ENCODE data around the gene TNPO1.

Gene TNPO1

GRCh38 chr5:72829707-72830106 is 13.2 kb downstream of the TNPO1 start:
- Histone ChIP-seq H3K9ac (ENCODE audit: low read length) (no peak overlapping the region), H3K27ac (ENCODE audit: low read depth, low read length) (no peak overlapping the region), H3K27me3 (ENCODE audit: control insufficient read depth, insufficient read depth, low read length) (no peaks in the 10 kb centered on the region)

DNA sequence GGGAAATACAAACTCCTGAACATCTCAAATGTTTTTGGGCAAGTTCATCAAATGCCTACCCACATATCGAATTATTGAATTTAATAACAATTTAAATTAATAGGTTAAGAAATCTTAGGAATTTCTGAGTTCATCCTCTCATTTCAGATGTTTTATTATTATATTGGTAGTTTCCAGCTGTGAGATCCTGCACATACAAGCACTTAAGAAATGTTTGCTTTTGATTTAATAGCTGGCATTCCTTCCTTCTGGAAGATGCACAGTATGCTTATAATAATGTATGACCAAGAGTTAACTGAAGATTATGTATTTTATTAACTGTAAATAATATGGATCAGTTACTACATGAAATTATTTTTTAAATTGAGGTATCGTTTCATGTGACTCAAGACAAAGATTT is 13.9 kb downstream of the TNPO1 start:
- Histone ChIP-seq H3K27me3 (ENCODE audit: control insufficient read depth, insufficient read depth, low read length) (no peaks in the 10 kb centered on the region), H3K36me3 (ENCODE audit: control insufficient read depth, insufficient read depth, low read length) (no peaks in the 10 kb centered on the region), H3K27ac (ENCODE audit: low read depth, low read length) (no peak overlapping the region), H3K4me3 (ENCODE audit: low read length) (no peak overlapping the region), H3K9ac (ENCODE audit: low read length) (no peak overlapping the region), H3K4me1 (ENCODE audit: control insufficient read depth, insufficient read depth, low read length) (no peaks in the 10 kb centered on the region)

More at GRCh38 chr5:72829707-72830106, 13.2 kb downstream of the TNPO1 start:
- Histone ChIP-seq H3K4me1 (ENCODE audit: control insufficient read depth, insufficient read depth, low read length) (no peaks in the 10 kb centered on the region), H3K36me3 (ENCODE audit: control insufficient read depth, insufficient read depth, low read length) (no peaks in the 10 kb centered on the region), H3K4me3 (ENCODE audit: low read length) (no peak overlapping the region)

DNA sequence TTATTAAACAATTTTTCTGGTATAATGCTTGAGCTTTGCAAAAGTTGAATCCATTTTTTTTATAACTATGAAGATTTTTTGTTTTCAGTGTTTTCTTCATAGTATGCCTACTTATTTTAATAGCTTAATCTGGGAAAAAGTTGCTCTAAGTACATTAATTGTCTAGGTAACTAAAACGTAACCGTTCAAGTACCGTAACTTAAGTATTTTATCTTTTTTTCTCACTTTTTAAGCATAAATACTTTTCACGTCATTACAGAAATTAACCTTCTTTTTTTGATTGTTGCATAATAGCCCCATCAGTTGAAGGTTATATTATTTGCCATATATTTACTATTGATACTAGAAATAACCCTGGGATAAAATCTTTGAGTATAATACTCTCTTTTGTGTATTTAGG is 15.2 kb downstream of the TNPO1 start:
- Histone ChIP-seq H3K27ac (ENCODE audit: low read depth, low read length) (no peak overlapping the region), H3K36me3 (ENCODE audit: control insufficient read depth, insufficient read depth, low read length) (no peaks in the 10 kb centered on the region), H3K9ac (ENCODE audit: low read length) (no peak overlapping the region), H3K27me3 (ENCODE audit: control insufficient read depth, insufficient read depth, low read length) (no peaks in the 10 kb centered on the region), H3K4me3 (ENCODE audit: low read length) (no peak overlapping the region), H3K4me1 (ENCODE audit: control insufficient read depth, insufficient read depth, low read length) (no peaks in the 10 kb centered on the region)

GRCh38 chr5:72834924-72835323 is 18.5 kb downstream of the TNPO1 start:
- Histone ChIP-seq H3K27me3 (ENCODE audit: control insufficient read depth, insufficient read depth, low read length) (no peaks in the 10 kb centered on the region), H3K9ac (ENCODE audit: low read length) (no peak overlapping the region)

DNA sequence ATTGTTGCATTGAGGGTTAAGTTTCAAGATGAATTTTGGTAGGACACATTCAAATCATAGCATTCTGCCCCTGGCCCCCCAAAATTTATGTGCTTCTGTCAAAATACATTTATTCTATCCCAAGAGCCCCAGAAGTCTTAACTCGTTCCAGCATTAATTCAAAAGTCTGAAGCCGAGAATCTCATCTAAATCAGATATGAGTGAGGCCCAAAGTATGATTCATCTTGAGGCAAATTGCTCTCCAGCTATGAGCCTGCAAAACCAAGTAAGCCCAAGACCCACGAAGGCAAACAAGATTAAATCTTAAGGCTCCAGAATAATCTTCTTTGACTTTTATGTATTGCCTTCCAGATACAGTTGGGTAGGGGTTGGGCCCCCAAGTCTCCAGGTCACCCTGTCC is 19.2 kb downstream of the TNPO1 start:
- H3K9ac ChIP-seq (ENCODE audit: low read length), result no peak overlapping the region
- H3K36me3 ChIP-seq (ENCODE audit: control insufficient read depth, insufficient read depth, low read length), result no peaks in the 10 kb centered on the region
- H3K4me3 ChIP-seq (ENCODE audit: low read length), result no peak overlapping the region
- no peaks in the 10 kb centered on the region for H3K4me1 ChIP-seq (ENCODE audit: control insufficient read depth, insufficient read depth, low read length)
- H3K27ac ChIP-seq (ENCODE audit: low read depth, low read length), result no peak overlapping the region
- no peaks in the 10 kb centered on the region for H3K27me3 ChIP-seq (ENCODE audit: control insufficient read depth, insufficient read depth, low read length)

More at GRCh38 chr5:72834924-72835323, 18.5 kb downstream of the TNPO1 start:
- Histone ChIP-seq H3K4me3 (ENCODE audit: low read length) (no peak overlapping the region), H3K4me1 (ENCODE audit: control insufficient read depth, insufficient read depth, low read length) (no peaks in the 10 kb centered on the region), H3K36me3 (ENCODE audit: control insufficient read depth, insufficient read depth, low read length) (no peaks in the 10 kb centered on the region), H3K27ac (ENCODE audit: low read depth, low read length) (no peak overlapping the region)

DNA sequence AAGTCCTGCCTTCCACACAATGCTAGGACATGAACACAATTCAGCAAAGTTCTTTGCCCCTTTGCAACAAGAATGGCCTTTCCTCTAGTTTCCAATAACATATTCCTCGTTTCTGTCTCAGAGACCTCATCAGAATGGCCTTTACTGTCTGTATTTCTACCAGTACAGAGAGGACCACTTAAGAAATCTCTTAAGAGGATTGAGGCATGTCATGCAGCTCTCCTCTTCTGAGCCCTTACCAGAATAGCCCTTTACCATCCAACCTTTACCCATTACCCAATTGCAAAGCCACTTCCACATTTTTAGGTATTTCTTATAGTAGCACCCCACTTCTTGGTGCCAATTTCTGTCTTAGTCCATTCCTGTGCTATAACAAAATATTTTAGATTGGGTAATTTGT is 20.3 kb downstream of the TNPO1 start:
- H3K27me3 ChIP-seq (ENCODE audit: control insufficient read depth, insufficient read depth, low read length), result no peaks in the 10 kb centered on the region
- no peak overlapping the region for H3K9ac ChIP-seq (ENCODE audit: low read length)
- no peak overlapping the region for H3K4me3 ChIP-seq (ENCODE audit: low read length)
- peaks cover 1% of the 10 kb centered on the region for H3K4me1 ChIP-seq (ENCODE audit: control insufficient read depth, insufficient read depth, low read length)
- H3K27ac ChIP-seq (ENCODE audit: low read depth, low read length), result no peak overlapping the region
- no peaks in the 10 kb centered on the region for H3K36me3 ChIP-seq (ENCODE audit: control insufficient read depth, insufficient read depth, low read length)

DNA sequence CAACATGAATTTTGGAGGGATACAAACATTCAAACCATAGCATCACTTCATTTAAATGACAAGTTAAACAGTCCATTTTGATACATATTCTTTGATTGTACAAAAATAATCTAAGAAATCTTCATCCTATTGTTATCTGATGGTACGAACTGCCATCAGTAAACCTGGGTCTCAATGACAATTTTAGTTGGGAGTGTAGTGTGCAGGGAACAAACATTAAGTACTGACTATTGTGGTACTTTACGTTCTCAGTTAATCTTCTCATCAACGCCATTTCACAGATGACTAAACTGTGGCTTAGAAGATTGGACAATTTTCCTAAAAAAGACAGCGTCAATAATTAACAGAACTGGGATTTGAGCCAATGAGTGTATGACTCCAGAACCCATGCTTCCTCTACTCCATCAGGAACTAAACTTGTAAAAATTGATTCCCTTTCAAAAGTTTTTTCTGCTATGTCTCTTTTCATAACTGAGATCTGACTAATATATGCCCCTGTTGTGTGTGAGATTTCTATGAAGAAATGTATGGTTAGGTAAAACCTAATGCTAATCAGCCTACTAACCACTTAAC is 21.1 kb downstream of the TNPO1 start:
- H3K27ac ChIP-seq (ENCODE audit: low read depth, low read length), result no peak overlapping the region
- no peak overlapping the region for H3K4me3 ChIP-seq (ENCODE audit: low read length)
- no peaks in the 10 kb centered on the region for H3K27me3 ChIP-seq (ENCODE audit: control insufficient read depth, insufficient read depth, low read length)
- no peaks in the 10 kb centered on the region for H3K36me3 ChIP-seq (ENCODE audit: control insufficient read depth, insufficient read depth, low read length)
- H3K4me1 ChIP-seq (ENCODE audit: control insufficient read depth, insufficient read depth, low read length), result peaks cover 7% of the 10 kb centered on the region
- no peak overlapping the region for H3K9ac ChIP-seq (ENCODE audit: low read length)

DNA sequence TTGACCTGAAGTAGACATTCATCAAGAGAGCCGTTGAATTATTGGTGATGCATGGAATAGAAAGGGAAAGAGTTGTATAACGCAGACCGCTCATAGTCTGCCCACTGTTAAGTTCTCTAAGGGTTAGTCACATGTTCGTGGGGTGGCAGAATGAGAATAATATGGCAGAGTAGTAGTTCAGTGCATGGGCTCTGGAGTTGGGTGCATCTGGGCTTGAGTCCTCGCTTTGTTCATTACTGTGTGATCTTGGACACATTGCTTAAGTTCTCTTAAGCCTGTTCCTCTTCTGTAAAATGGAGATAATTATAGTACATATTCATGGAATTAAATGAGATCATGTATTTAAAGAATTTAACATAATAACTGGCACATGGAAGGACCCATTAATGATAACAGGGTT is 23.6 kb downstream of the TNPO1 start:
- Histone ChIP-seq H3K9ac (ENCODE audit: low read length) (no peak overlapping the region), H3K4me3 (ENCODE audit: low read length) (no peak overlapping the region), H3K4me1 (ENCODE audit: control insufficient read depth, insufficient read depth, low read length) (peaks cover 7% of the 10 kb centered on the region), H3K36me3 (ENCODE audit: control insufficient read depth, insufficient read depth, low read length) (no peaks in the 10 kb centered on the region), H3K27me3 (ENCODE audit: control insufficient read depth, insufficient read depth, low read length) (no peaks in the 10 kb centered on the region), H3K27ac (ENCODE audit: low read depth, low read length) (no peak overlapping the region)

DNA sequence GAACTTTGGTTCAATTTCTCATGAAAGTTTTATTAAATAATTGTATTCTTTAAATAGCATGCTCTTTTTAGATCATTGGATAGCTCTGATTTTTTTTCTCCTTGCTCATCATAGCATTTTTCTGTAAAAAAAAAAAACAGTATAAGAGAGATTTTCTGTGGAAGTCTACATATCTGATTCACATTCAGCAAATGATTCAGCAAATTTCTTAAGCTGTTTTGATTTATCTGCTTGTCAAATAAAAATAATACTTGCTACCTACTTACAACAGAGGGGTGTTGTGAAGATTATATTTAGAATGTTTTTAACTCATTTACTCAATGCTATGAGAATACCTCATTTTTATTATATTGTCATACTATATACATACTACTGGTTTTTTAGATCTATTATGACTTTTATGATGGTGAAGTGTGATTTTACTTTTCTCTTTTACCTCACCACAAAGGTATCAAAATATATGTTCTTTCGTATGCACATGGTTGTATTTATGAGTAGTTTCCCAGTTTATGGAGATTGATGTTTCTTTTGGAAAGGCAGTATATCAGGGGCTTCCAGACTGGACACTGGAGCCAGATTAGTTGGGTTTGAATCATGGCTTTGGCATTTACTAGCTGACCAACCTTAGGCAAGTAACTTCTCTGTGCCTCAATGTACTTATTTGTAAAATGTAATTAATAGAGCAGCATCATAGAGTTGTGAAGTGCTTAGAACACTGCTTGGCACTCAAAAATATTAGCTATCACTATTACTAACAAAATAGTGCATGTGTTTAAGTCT is 25.5 kb downstream of the TNPO1 start:
- Histone ChIP-seq H3K27ac (ENCODE audit: low read depth, low read length) (no peak overlapping the region), H3K9ac (ENCODE audit: low read length) (no peak overlapping the region), H3K27me3 (ENCODE audit: control insufficient read depth, insufficient read depth, low read length) (no peaks in the 10 kb centered on the region), H3K4me3 (ENCODE audit: low read length) (no peak overlapping the region), H3K4me1 (ENCODE audit: control insufficient read depth, insufficient read depth, low read length) (peaks cover 7% of the 10 kb centered on the region), H3K36me3 (ENCODE audit: control insufficient read depth, insufficient read depth, low read length) (no peaks in the 10 kb centered on the region)

DNA sequence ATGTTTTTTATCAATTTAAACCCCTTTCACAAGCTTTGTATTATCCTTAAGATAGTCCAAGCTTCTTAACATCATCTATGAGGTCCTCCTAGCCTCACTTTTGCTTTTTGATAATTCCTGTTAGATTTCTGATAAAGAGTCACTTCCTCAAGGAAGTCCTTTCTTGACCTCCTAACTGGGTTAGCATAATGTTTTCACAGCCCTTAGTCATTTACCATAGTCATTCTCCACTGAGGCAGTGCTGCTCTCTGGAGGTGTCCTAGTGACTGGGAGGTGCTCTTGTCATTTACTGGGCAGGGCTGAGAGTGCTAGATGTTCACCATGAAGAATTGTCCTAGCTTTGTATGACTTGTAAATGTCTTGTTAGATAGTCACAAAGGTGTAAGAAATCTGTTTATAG is 26.4 kb downstream of the TNPO1 start:
- Histone ChIP-seq H3K27me3 (ENCODE audit: control insufficient read depth, insufficient read depth, low read length) (no peaks in the 10 kb centered on the region), H3K36me3 (ENCODE audit: control insufficient read depth, insufficient read depth, low read length) (no peaks in the 10 kb centered on the region), H3K4me3 (ENCODE audit: low read length) (no peak overlapping the region), H3K9ac (ENCODE audit: low read length) (no peak overlapping the region), H3K4me1 (ENCODE audit: control insufficient read depth, insufficient read depth, low read length) (peaks cover 12% of the 10 kb centered on the region), H3K27ac (ENCODE audit: low read depth, low read length) (no peak overlapping the region)

DNA sequence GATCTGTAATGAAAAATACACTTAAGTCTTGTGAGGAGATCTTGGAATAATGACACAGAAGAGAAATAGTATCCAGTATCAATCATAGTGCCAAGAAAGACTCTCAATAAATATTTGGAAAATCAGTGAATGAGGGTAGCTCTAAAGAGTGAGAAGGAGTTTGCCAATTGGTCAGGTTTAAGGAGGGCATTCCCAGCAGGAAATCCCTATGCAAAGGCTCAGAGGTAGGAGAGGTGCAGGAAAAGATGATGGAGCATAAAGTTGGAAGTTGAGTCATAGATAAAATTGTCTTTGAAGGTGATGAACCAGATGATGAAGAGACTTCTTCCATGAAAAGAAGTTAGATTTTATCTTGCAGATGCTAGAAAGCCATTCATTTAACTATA is 27.8 kb downstream of the TNPO1 start:
- Histone ChIP-seq H3K36me3 (ENCODE audit: control insufficient read depth, insufficient read depth, low read length) (no peaks in the 10 kb centered on the region), H3K27ac (ENCODE audit: low read depth, low read length) (no peak overlapping the region), H3K4me1 (ENCODE audit: control insufficient read depth, insufficient read depth, low read length) (peaks cover 13% of the 10 kb centered on the region)

DNA sequence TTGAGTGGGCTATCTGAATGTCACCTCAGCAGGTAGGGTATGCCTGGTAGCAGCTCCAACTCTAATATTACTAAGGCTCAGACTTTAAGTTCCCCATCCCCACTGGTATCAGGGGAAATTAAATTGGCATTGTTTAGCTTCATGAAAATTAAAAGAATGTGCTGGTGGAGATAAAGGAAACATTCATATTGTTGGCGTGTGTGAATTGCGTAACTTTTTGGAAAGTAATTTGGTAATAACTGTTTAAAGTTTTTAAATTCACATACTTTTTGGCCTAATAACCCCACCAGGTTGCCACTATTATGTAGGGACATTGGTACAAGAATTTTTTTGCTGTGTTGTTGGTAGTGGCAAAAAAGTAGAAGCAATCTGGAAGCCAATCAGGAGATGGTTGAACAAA is 29.4 kb downstream of the TNPO1 start:
- peaks cover 19% of the 10 kb centered on the region for H3K4me1 ChIP-seq (ENCODE audit: control insufficient read depth, insufficient read depth, low read length)
- H3K27ac ChIP-seq (ENCODE audit: low read depth, low read length), result no peak overlapping the region
- no peaks in the 10 kb centered on the region for H3K36me3 ChIP-seq (ENCODE audit: control insufficient read depth, insufficient read depth, low read length)
- no peak overlapping the region for H3K4me3 ChIP-seq (ENCODE audit: low read length)
- H3K27me3 ChIP-seq (ENCODE audit: control insufficient read depth, insufficient read depth, low read length), result no peaks in the 10 kb centered on the region
- no peak overlapping the region for H3K9ac ChIP-seq (ENCODE audit: low read length)

More for the DNA sequence above, 27.8 kb downstream of the TNPO1 start:
- H3K27me3 ChIP-seq (ENCODE audit: control insufficient read depth, insufficient read depth, low read length), result no peaks in the 10 kb centered on the region
- no peak overlapping the region for H3K4me3 ChIP-seq (ENCODE audit: low read length)
- H3K9ac ChIP-seq (ENCODE audit: low read length), result no peak overlapping the region

GRCh38 chr5:72846483-72846882 is 30.0 kb downstream of the TNPO1 start:
- H3K4me1 ChIP-seq (ENCODE audit: control insufficient read depth, insufficient read depth, low read length), result peaks cover 25% of the 10 kb centered on the region
- no peaks in the 10 kb centered on the region for H3K27me3 ChIP-seq (ENCODE audit: control insufficient read depth, insufficient read depth, low read length)
- no peak overlapping the region for H3K27ac ChIP-seq (ENCODE audit: low read depth, low read length)
- no peak overlapping the region for H3K9ac ChIP-seq (ENCODE audit: low read length)
- H3K36me3 ChIP-seq (ENCODE audit: control insufficient read depth, insufficient read depth, low read length), result no peaks in the 10 kb centered on the region
- H3K4me3 ChIP-seq (ENCODE audit: low read length), result no peak overlapping the region

Measured in rectal smooth muscle tissue (tissue), 1 donor.